GM23338 (cell line): ENCODE data around the gene NRDE2. TPM values are rescaled to one million over a fixed set of nuclear protein-coding genes. Genes with fewer than 3 reads are reported as not detected.

Source experiments
- ATAC-seq: fragments of 200-7000 bp; cut with Tn5 transposase; 3 replicates; pipeline ENCODE4 v1.9.1; 2020
- DNase-seq: peaks from one replicate; pipeline ENCODE4 v3.0.0-alpha.2; 2015; ENCODE audit warnings: low spot score
- H2AFZ ChIP-seq: fragments of 200-600 bp; sonication (generic); 2 replicates; pipeline ENCODE4 v1.8.0; 2016; ENCODE audit warnings: antibody characterized with exemption, mild to moderate bottlenecking, moderate library complexity
- H3F3A ChIP-seq: fragments of 200-600 bp; sonication (generic); replicated peaks from 2 replicates; pipeline ENCODE4 v1.8.0; 2017; ENCODE audit warnings: antibody characterized with exemption, mixed run types, low read depth
- H3K27ac ChIP-seq: fragments of 200-600 bp; sonication (generic); 2 replicates; pipeline ENCODE4 v1.6.1; 2016; ENCODE audit warnings: low read depth
- H3K27me3 ChIP-seq: fragments of 200-600 bp; sonication (generic); 2 replicates; pipeline ENCODE4 v1.8.0; 2016; ENCODE audit warnings: mild to moderate bottlenecking, mixed run types, moderate library complexity; ENCODE audit not compliant: insufficient read depth
- H3K36me3 ChIP-seq: fragments of 200-600 bp; sonication (generic); 2 replicates; pipeline ENCODE4 v1.8.0; 2016; ENCODE audit warnings: mild to moderate bottlenecking; ENCODE audit not compliant: insufficient read depth
- H3K4me1 ChIP-seq: fragments of 200-600 bp; sonication (generic); 2 replicates; pipeline ENCODE4 v1.8.0; 2016; ENCODE audit warnings: mild to moderate bottlenecking, moderate library complexity; ENCODE audit not compliant: insufficient read depth
- H3K4me2 ChIP-seq: fragments of 200-600 bp; sonication (generic); 2 replicates; pipeline ENCODE4 v1.7.1; 2017; ENCODE audit warnings: mixed run types
- H3K4me3 ChIP-seq: fragments of 200-600 bp; sonication (generic); 2 replicates; pipeline ENCODE4 v1.6.1; 2016; ENCODE audit warnings: mixed run types
- H3K79me2 ChIP-seq: fragments of 200-600 bp; sonication (generic); replicated peaks from 2 replicates; pipeline ENCODE4 v1.8.0; 2017; ENCODE audit warnings: mild to moderate bottlenecking; ENCODE audit not compliant: insufficient read depth
- H3K9me2 ChIP-seq: fragments of 200-600 bp; sonication (generic); 2 replicates; pipeline ENCODE4 v1.8.0; 2017; ENCODE audit not compliant: insufficient read depth
- H4K20me1 ChIP-seq: fragments of 200-600 bp; sonication (generic); replicated peaks from 2 replicates; pipeline ENCODE4 v1.8.0; 2017; ENCODE audit warnings: mild to moderate bottlenecking; ENCODE audit not compliant: insufficient read depth
- H3K27ac Mint-ChIP-seq: 2 replicates; pipeline ENCODE4 v1.8.0; 2020; ENCODE audit warnings: inconsistent platforms, mild to moderate bottlenecking, moderate library complexity, mixed read lengths
- H3K27me3 Mint-ChIP-seq: 3 replicates; pipeline ENCODE4 v1.8.0; 2022; ENCODE audit warnings: low read depth, mild to moderate bottlenecking, moderate library complexity, mixed read lengths, inconsistent platforms; ENCODE audit not compliant: insufficient read depth, poor library complexity
- H3K36me3 Mint-ChIP-seq: 3 replicates; pipeline ENCODE4 v1.8.0; 2021; ENCODE audit warnings: low read depth, mild to moderate bottlenecking, inconsistent platforms, moderate library complexity, mixed read lengths
- H3K4me1 Mint-ChIP-seq: 3 replicates; pipeline ENCODE4 v1.8.0; 2020; ENCODE audit warnings: mild to moderate bottlenecking, inconsistent platforms, mixed read lengths
- H3K4me3 Mint-ChIP-seq: 3 replicates; pipeline ENCODE4 v1.8.0; 2021; ENCODE audit warnings: moderate library complexity, mild to moderate bottlenecking, inconsistent platforms, mixed read lengths
- H3K9me3 Mint-ChIP-seq: 3 replicates; pipeline ENCODE4 v1.8.0; 2020; ENCODE audit warnings: moderate library complexity, mild to moderate bottlenecking, inconsistent platforms, mixed read lengths
- CREB1 ChIP-seq: fragments of 250-450 bp; sonication (Bioruptor Pico); IDR thresholded peaks from 2 replicates; pipeline ENCODE4 v1.5.0; 2020; ENCODE audit warnings: low read depth, mild to moderate bottlenecking, moderate library complexity
- CTCF ChIP-seq, 2 experiments: fragments of 200-600 bp in 1 of 2; sonication (generic) in 1 of 2; conservative IDR thresholded peaks; 2 replicates each; pipeline versions ENCODE4 v1.5.1 to v1.6.1; 2016 to 2017; ENCODE audit warnings: antibody characterized with exemption in 2 of 2, low read depth in 2 of 2, mild to moderate bottlenecking in 2 of 2, moderate library complexity in 1 of 2
- ETS1 ChIP-seq: IDR thresholded peaks from 2 replicates; pipeline ENCODE4 v1.6.1; 2016; ENCODE audit warnings: antibody characterized with exemption
- EZH2phosphoT487 ChIP-seq: fragments of 200-600 bp; sonication (generic); IDR thresholded peaks from one replicate; pipeline ENCODE4 v1.8.1; 2018; ENCODE audit warnings: antibody characterized with exemption; ENCODE audit not compliant: unreplicated experiment
- POLR2AphosphoS5 ChIP-seq: IDR thresholded peaks from 2 replicates; pipeline ENCODE4 v1.6.1; 2016; ENCODE audit warnings: antibody characterized with exemption, low read depth
- ZNF114 ChIP-seq: fragments of 250-450 bp; sonication (Bioruptor Pico); IDR thresholded peaks from 2 replicates; pipeline ENCODE4 v1.5.0; 2020; ENCODE audit warnings: mild to moderate bottlenecking, moderate library complexity
- ZNF331 ChIP-seq: fragments of 250-450 bp; sonication (Bioruptor Pico); IDR thresholded peaks from 2 replicates; pipeline ENCODE4 v1.5.0; 2020; ENCODE audit warnings: low read depth, mild to moderate bottlenecking, moderate library complexity
- ZNF462 ChIP-seq: fragments of 250-450 bp; sonication (Bioruptor Pico); IDR thresholded peaks from 2 replicates; pipeline ENCODE4 v1.5.0; 2020; ENCODE audit warnings: mild to moderate bottlenecking, moderate library complexity
- polyA plus RNA-seq: library from polyadenylated mRNA; unstranded; fragments of >200 nt; fragmentation: Nextera tagmentation; extraction: Ambion mirVana; gene quantifications from 2 replicates; pipeline ENCODE4 v1.2.1, GENCODE V29; 2016
- total RNA-seq: library from RNA; depleted of rRNA; stranded (reverse); fragments of >200 nt; shearing (Covaris generic); gene quantifications from 2 replicates; pipeline ENCODE4 v1.2.3, GENCODE V29; 2014

The NRDE2 gene
- total and polyA plus RNA-seq, 2 experiments from 2014 or later = 9.8 to 20.6 TPM

- no peak for TF ChIP-seq CTCF (conservative IDR thresholded peaks at IDR 0.05; ENCODE audit: low read depth in 2 of 2)
- no peak for TF ChIP-seq CREB1
- TF ChIP-seq ETS1 = no peak
- TF ChIP-seq EZH2phosphoT487 = no peak
- no peak for TF ChIP-seq ZNF114 (CRISPR knock-in tag)
Observed at GRCh38 chr14:90355540-90356518, 24.1 kb upstream of the NRDE2 start (continued).

GRCh38 chr14:90354551-90355298 is 23.0 kb upstream of the NRDE2 start:
- no peak overlapping the region for H3K4me2 ChIP-seq
- TF ChIP-seq CREB1 (no peak), ETS1 (no peak), POLR2AphosphoS5 (no peak), CTCF (conservative IDR thresholded peaks at IDR 0.05; ENCODE audit: low read depth in 2 of 2) (no peak), ZNF331 (CRISPR knock-in tag) (no peak), ZNF462 (CRISPR knock-in tag) (no peak)

More at GRCh38 chr14:90354551-90355298, 23.0 kb upstream of the NRDE2 start:
- Mint-ChIP-seq H3K4me3 (no peak overlapping the region), H3K4me1 (peaks cover 3% of the 10 kb centered on the region), H3K36me3 (no peaks in the 10 kb centered on the region), H3K27me3 (peaks cover 1% of the 10 kb centered on the region), H3K9me3 (no peaks in the 10 kb centered on the region), H3K27ac (no peak overlapping the region)
- Histone ChIP-seq H4K20me1 (no peaks in the 10 kb centered on the region), H3K27me3 (no peaks in the 10 kb centered on the region), H3K4me1 (no peaks in the 10 kb centered on the region; the same call in 1 of the 2 replicates), H3K27ac (no peak overlapping the region), H3K79me2 (no peaks in the 10 kb centered on the region), H2AFZ (peak overlapping the region; percentile 76; the same call in 1 of the 2 replicates), H3F3A (no peaks in the 10 kb centered on the region), H3K4me3 (no peak overlapping the region), H3K9me2 (no peaks in the 10 kb centered on the region), H3K36me3 (no peaks in the 10 kb centered on the region)
- ATAC-seq (no peak; the same call in 2 of the 3 replicates), DNase-seq (no peak)
